ENCODE data around the gene TMEM161A. TPM values are rescaled to one million over a fixed set of nuclear protein-coding genes. Genes with fewer than 3 reads are reported as not detected.

The TMEM161A gene
- total and polyA plus RNA-seq, 9 donors, result 3.2 to 33.9 (median 23.9) TPM

DNA sequence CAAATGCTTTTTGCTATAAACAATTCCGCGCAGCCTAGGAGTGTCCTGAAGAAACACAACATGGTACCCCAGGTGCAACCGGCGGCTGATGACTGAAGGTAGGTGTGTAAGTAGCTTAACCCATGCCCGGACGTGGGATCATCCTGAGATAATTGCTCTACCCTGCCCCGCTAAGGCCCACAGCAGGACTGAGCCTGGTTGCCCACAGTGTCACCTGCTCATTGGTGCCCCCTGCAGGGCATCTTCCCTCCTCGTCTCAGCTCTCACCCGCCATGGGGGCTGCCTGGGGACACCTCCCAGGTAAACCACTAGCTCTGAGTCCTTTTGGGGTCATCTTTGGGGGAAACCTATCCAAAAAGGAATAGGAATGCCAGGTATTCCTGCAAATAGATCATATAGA is 22.3 kb downstream of the TMEM161A start:
- WGBS, 3 donors, result 83 to 86% (median 84%) methylated on average over 9 of the region's 9 CpGs
- no peak overlapping the region for H3K4me3 ChIP-seq
- no peaks in the 10 kb centered on the region for H3K9me3 ChIP-seq
- DNase-seq, result no peak
- no peaks in the 10 kb centered on the region for H3K4me1 ChIP-seq (ENCODE audit: insufficient read depth)
- intact Hi-C loops (cut with DNase I), result no loop called here
- no peaks in the 10 kb centered on the region for H3K27me3 ChIP-seq
- no peaks in the 10 kb centered on the region for H3K36me3 ChIP-seq
- no peak overlapping the region for H3K27ac ChIP-seq
- TF ChIP-seq EP300 (IDR thresholded peaks at IDR 0.05), result no peak
- TF ChIP-seq, protein P1, sequence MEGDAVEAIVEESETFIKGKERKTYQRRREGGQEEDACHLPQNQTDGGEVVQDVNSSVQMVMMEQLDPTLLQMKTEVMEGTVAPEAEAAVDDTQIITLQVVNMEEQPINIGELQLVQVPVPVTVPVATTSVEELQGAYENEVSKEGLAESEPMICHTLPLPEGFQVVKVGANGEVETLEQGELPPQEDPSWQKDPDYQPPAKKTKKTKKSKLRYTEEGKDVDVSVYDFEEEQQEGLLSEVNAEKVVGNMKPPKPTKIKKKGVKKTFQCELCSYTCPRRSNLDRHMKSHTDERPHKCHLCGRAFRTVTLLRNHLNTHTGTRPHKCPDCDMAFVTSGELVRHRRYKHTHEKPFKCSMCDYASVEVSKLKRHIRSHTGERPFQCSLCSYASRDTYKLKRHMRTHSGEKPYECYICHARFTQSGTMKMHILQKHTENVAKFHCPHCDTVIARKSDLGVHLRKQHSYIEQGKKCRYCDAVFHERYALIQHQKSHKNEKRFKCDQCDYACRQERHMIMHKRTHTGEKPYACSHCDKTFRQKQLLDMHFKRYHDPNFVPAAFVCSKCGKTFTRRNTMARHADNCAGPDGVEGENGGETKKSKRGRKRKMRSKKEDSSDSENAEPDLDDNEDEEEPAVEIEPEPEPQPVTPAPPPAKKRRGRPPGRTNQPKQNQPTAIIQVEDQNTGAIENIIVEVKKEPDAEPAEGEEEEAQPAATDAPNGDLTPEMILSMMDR (IDR thresholded peaks at IDR 0.05), result no peak
- no peak for TF ChIP-seq POLR2A (IDR thresholded peaks at IDR 0.05)

DNA sequence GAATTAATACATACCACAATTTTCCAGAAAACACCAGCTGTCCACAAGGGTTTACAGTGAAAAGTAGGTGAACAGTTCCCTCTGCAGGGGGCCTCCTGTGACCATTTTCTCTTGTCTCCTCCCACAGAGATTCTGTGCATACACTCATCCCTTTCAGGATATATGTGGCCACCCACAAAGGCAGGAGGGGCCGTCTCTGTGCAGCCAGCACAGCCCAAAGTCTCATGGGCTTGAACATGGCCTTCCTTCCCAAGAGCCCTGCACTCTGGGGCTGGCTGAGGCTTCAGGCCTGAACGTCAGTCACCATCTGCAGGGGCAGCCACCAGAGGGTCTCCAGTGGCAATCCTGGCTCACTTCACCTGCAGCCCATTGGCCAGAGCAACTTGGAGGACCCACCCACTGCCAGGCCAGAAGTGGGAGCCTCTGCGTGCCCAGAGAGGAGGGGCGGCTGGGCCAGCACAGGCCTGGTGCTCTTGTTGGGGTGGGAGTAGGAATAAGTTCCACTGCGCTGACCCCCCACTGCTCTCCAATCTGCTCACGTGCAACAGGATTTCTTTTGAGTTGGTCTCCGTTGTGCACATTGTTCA is 25.1 kb downstream of the TMEM161A start:
- DNase-seq, result no peak
- TF ChIP-seq EP300 (IDR thresholded peaks at IDR 0.05) (no peak), POLR2A (IDR thresholded peaks at IDR 0.05) (no peak)
- TF ChIP-seq, protein P1 (IDR thresholded peaks at IDR 0.05), result no peak
- Histone ChIP-seq H3K9me3 (no peaks in the 10 kb centered on the region), H3K4me1 (ENCODE audit: insufficient read depth) (peaks cover 14% of the 10 kb centered on the region), H3K27me3 (no peaks in the 10 kb centered on the region), H3K27ac (no peak overlapping the region), H3K4me3 (no peak overlapping the region), H3K36me3 (no peaks in the 10 kb centered on the region)
- whole genome bisulfite sequencing, 3 donors, result 28 to 38% (median 32%) methylated on average over 7 of the region's 7 CpGs
- intact Hi-C loops (cut with DNase I), result no loop called here

GRCh38 chr19:19111967-19112580 is 26.2 kb downstream of the TMEM161A start:
- no peak for DNase-seq
- Histone ChIP-seq H3K4me1 (ENCODE audit: insufficient read depth) (peaks cover 14% of the 10 kb centered on the region), H3K9me3 (no peaks in the 10 kb centered on the region), H3K27ac (no peak overlapping the region), H3K27me3 (no peaks in the 10 kb centered on the region), H3K36me3 (no peaks in the 10 kb centered on the region), H3K4me3 (no peak overlapping the region)
- WGBS, 3 donors, result 65 to 78% (median 76%) methylated on average over 9 of the region's 9 CpGs
- intact Hi-C loops (cut with DNase I), result no loop called here
- no peak for TF ChIP-seq POLR2A (IDR thresholded peaks at IDR 0.05)
- TF ChIP-seq EP300 (IDR thresholded peaks at IDR 0.05), result no peak
- TF ChIP-seq, protein P1 (IDR thresholded peaks at IDR 0.05), result no peak

DNA sequence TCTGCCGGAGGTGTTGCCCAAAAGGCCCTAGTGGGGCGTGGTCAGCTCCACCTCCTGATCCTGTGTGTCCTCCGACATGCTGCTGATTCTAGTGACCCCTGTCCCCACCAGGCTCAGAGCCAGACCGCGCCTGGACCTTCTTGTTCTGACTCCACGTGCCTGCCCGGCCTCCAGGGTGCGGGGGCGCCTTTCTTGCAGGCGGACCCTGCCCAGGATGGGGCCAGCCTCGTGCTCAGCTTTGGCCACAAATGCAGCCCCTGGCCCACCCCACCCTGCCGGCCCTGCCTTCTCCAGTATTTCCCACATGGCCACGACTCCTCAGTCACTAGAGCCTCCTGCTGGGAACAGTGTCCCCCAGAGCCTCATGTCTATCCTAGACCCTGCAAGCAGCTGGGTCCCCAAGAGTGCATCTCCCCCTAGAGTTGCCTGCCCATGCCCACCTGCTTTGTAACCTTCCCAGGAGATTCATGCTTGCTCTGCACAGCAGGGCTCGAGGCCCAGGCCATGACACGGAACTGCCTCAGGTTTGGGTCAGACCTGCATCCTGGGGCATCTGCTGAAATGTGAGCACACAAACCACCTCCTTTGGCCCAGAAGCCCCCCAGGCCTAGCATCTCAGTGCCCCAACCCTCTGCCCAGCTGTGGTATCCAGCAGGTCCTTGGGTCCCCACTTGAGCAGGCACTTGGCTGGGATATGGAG is 27.0 kb downstream of the TMEM161A start:
- H3K4me3 ChIP-seq, result no peak overlapping the region
- H3K9me3 ChIP-seq, result no peaks in the 10 kb centered on the region
- no peak for TF ChIP-seq POLR2A (IDR thresholded peaks at IDR 0.05)
- TF ChIP-seq EP300 (IDR thresholded peaks at IDR 0.05), result no peak
- TF ChIP-seq, protein P1 (IDR thresholded peaks at IDR 0.05), result no peak
- no peaks in the 10 kb centered on the region for H3K36me3 ChIP-seq
- H3K27me3 ChIP-seq, result no peaks in the 10 kb centered on the region
- DNase-seq, result peak in 3 of 5 donors; percentile 30 to 55 (median 49)
- H3K27ac ChIP-seq, result no peak overlapping the region
- 75 to 79% (median 76%) methylated on average over 15 of the region's 15 CpGs for WGBS, 3 donors
- intact Hi-C loops (cut with DNase I), result no loop called here
- peaks cover 14% of the 10 kb centered on the region for H3K4me1 ChIP-seq (ENCODE audit: insufficient read depth)

Measured in ovary (tissue), 9 donors.